Peyer's patch (tissue), 4 donors: ENCODE data around the gene NTN3. TPM values are rescaled to one million over a fixed set of nuclear protein-coding genes. Genes with fewer than 3 reads are reported as not detected.

Source experiments
- DNase-seq, 3 donors: peaks; one replicate each; pipeline ENCODE4 v3.0.0-alpha.2; 2017 to 2019
- H3K27ac ChIP-seq, 4 donors: fragments of 200-600 bp; sonication (generic); one replicate each; pipeline ENCODE4 v1.5.1; 2016 to 2019
- H3K27me3 ChIP-seq, 2 donors: fragments of 200-600 bp; sonication (generic); one replicate each; pipeline ENCODE4 v1.5.1; 2019
- H3K36me3 ChIP-seq, 3 donors: fragments of 200-600 bp; sonication (generic); one replicate each; pipeline ENCODE4 v1.5.1; 2016 to 2019
- H3K4me1 ChIP-seq, 4 donors: fragments of 200-600 bp; sonication (generic); one replicate each; pipeline ENCODE4 v1.5.1; 2016 to 2019
- H3K4me3 ChIP-seq, 4 donors: fragments of 200-600 bp; sonication (generic); 1 replicate in 3 of 4; 2 replicates in 1 of 4; pipeline ENCODE4 v1.5.1; 2016 to 2019; ENCODE audit warnings: mild to moderate bottlenecking in 1 of 4
- H3K9me3 ChIP-seq, 4 donors: fragments of 200-600 bp; sonication (generic); one replicate each; pipeline ENCODE4 v1.5.1; 2016 to 2019; ENCODE audit warnings: mild to moderate bottlenecking in 1 of 4
- CTCF ChIP-seq, 6 experiments: fragments of 450-650 bp in 4 of 6; fragments of 200-600 bp in 2 of 6; sonication (generic) in 1 of 6; IDR thresholded peaks; one replicate each; pipeline ENCODE4 v1.5.1; 2017 to 2019; ENCODE audit warnings: antibody characterized with exemption in 6 of 6, mild to moderate bottlenecking in 3 of 6, moderate library complexity in 1 of 6
- POLR2A ChIP-seq, 2 donors: fragments of 450-650 bp; IDR thresholded peaks; one replicate each; pipeline ENCODE4 v1.5.1; 2017; ENCODE audit warnings: antibody characterized with exemption in 2 of 2, mild to moderate bottlenecking in 2 of 2, moderate library complexity in 2 of 2
- total RNA-seq, 4 donors: library from RNA; depleted of rRNA; stranded (reverse); fragments of >200 nt; gene quantifications; one replicate each; pipeline ENCODE4 v1.1.0, GENCODE V29; 2016

The NTN3 gene
- total RNA-seq, 4 donors from 2014 or later, result not detected

GRCh38 chr16:2426941-2427361 is 44.1 kb upstream of the NTN3 start:
- H3K27me3 ChIP-seq, result no peaks in the 10 kb centered on the region
- DNase-seq, result no peak
- peaks cover 0 to 16% (median 5%) of the 10 kb centered on the region in 4 donors for H3K4me1 ChIP-seq
- no peak overlapping the region for H3K4me3 ChIP-seq
- no peak overlapping the region for H3K27ac ChIP-seq
- H3K36me3 ChIP-seq, result no peaks in the 10 kb centered on the region
- H3K9me3 ChIP-seq, result no peaks in the 10 kb centered on the region
- TF ChIP-seq POLR2A (IDR thresholded peaks at IDR 0.05) (no peak), CTCF (IDR thresholded peaks at IDR 0.05) (no peak)

- H3K27me3 ChIP-seq, result no peaks in the 10 kb centered on the region
- H3K27ac ChIP-seq, result no peak overlapping the region
- no peaks in the 10 kb centered on the region for H3K9me3 ChIP-seq
- H3K4me3 ChIP-seq, result no peak overlapping the region
- no peak for TF ChIP-seq CTCF (IDR thresholded peaks at IDR 0.05)
- DNase-seq, result no peak
- no peaks in the 10 kb centered on the region for H3K36me3 ChIP-seq
- peaks cover 0 to 16% (median 5%) of the 10 kb centered on the region in 4 donors for H3K4me1 ChIP-seq
Measured at GRCh38 chr16:2427526-2427925, 43.6 kb upstream of the NTN3 start.

GRCh38 chr16:2428051-2428783 is 42.9 kb upstream of the NTN3 start:
- Histone ChIP-seq H3K36me3 (peaks cover 0 to 4% (median 0%) of the 10 kb centered on the region in 3 donors), H3K4me1 (peaks cover 0 to 16% (median 5%) of the 10 kb centered on the region in 4 donors), H3K9me3 (no peaks in the 10 kb centered on the region), H3K27ac (peak overlapping the region; percentile 60 to 79 (median 72)), H3K27me3 (no peaks in the 10 kb centered on the region), H3K4me3 (peak overlapping the region; percentile 62 to 96 (median 88))
- DNase-seq, result peak; percentile 47 to 73 (median 65)
- TF ChIP-seq CTCF (IDR thresholded peaks at IDR 0.05) (peak in 4 of 6 experiments; percentile 13 to 34 (median 21)), POLR2A (IDR thresholded peaks at IDR 0.05) (no peak)

GRCh38 chr16:2428784-2429033 is 42.4 kb upstream of the NTN3 start:
- peak overlapping the region; percentile 60 to 79 (median 72) for H3K27ac ChIP-seq
- no peaks in the 10 kb centered on the region for H3K27me3 ChIP-seq
- DNase-seq, result no peak
- no peak for TF ChIP-seq CTCF (IDR thresholded peaks at IDR 0.05)
- TF ChIP-seq POLR2A (IDR thresholded peaks at IDR 0.05), result no peak
- H3K4me3 ChIP-seq, result peak overlapping the region; percentile 62 to 96 (median 88)
- peaks cover 0 to 16% (median 5%) of the 10 kb centered on the region in 4 donors for H3K4me1 ChIP-seq
- H3K9me3 ChIP-seq, result no peaks in the 10 kb centered on the region
- H3K36me3 ChIP-seq, result peaks cover 0 to 6% (median 0%) of the 10 kb centered on the region in 3 donors

- TF ChIP-seq POLR2A (IDR thresholded peaks at IDR 0.05), result peak; percentile 12 to 37
- TF ChIP-seq CTCF (IDR thresholded peaks at IDR 0.05), result peak in 3 of 6 experiments; percentile 33 to 39 (median 35)
- H3K27ac ChIP-seq, result peak within 1 kb of the TSS; percentile 65 to 84 (median 72)
- H3K9me3 ChIP-seq, result no peaks in the 10 kb centered on the region
- peak; percentile 96 to 99 (median 98) for DNase-seq
- H3K4me3 ChIP-seq, result peak within 1 kb of the TSS; percentile 62 to 96 (median 88)
- peaks cover 0 to 16% (median 5%) of the 10 kb centered on the region in 4 donors for H3K4me1 ChIP-seq
- peaks cover 0 to 9% (median 0%) of the 10 kb centered on the region in 3 donors for H3K36me3 ChIP-seq
- H3K27me3 ChIP-seq, result no peaks in the 10 kb centered on the region
Measured at GRCh38 chr16:2429034-2429770, 41.9 kb upstream of the NTN3 start, which contains the start of gene CCNF. TSS of gene CCNF (plus strand) at chr16:2429447. CDS start at chr16:2429482, 35 bp downstream.
